Measurements from ENCODE around the gene ENAM. TPM values are rescaled to one million over a fixed set of nuclear protein-coding genes. Genes with fewer than 3 reads are reported as not detected.
"Not testable (repeated sequence)": the region's sequence is repeated elsewhere in the genome, so short reads cannot be mapped to it uniquely, and the experiment has no call there.

The ENAM gene
- total RNA-seq, 4 donors from 2014 or later, result 0.20 to 9.2 (median 2.8) TPM

- in situ Hi-C loops (cut with MboI; ENCODE audit: low sequenced_read_pairs in 4 of 4) (loop anchor here in 3 of 4 donors (25.0 kb wide), 2 partner anchors 330 to 355 kb away; partner anchors contain the start of gene DCK (in 1 of the 3)), intact Hi-C loops (cut with DNase I; ENCODE audit: low total_unique reads) (no loop called here)
- Histone ChIP-seq H3K36me3 (no peaks in the 10 kb centered on the region), H3K27ac (no peak overlapping the region), H3K9me3 (no peaks in the 10 kb centered on the region), H3K4me1 (no peaks in the 10 kb centered on the region), H3K4me3 (no peak overlapping the region), H3K27me3 (no peaks in the 10 kb centered on the region)
- ATAC-seq, result no peak
- TF ChIP-seq POLR2A (IDR thresholded peaks at IDR 0.05), result no peak
- no peak for DNase-seq
Measured at GRCh38 chr4:70657326-70657725, 28.8 kb downstream of the ENAM start.

GRCh38 chr4:70658418-70658817 is 29.9 kb downstream of the ENAM start:
- Histone ChIP-seq H3K36me3 (no peaks in the 10 kb centered on the region), H3K4me1 (no peaks in the 10 kb centered on the region), H3K4me3 (no peak overlapping the region), H3K27me3 (no peaks in the 10 kb centered on the region), H3K27ac (no peak overlapping the region), H3K9me3 (no peaks in the 10 kb centered on the region)
- TF ChIP-seq CTCF (IDR thresholded peaks at IDR 0.05 in 4 of 5, conservative IDR thresholded peaks at IDR 0.05 in 1 of 5) (no peak), POLR2A (IDR thresholded peaks at IDR 0.05) (no peak)
- intact Hi-C loops (cut with DNase I; ENCODE audit: low total_unique reads), result no loop called here
- DNase-seq (no peak), ATAC-seq (no peak)
- in situ Hi-C loops (cut with MboI; ENCODE audit: low sequenced_read_pairs in 4 of 4), result loop anchor here in 3 of 4 donors (25.0 kb wide), 2 partner anchors 329 to 354 kb away; partner anchors contain the start of gene DCK (in 1 of the 3)

DNA sequence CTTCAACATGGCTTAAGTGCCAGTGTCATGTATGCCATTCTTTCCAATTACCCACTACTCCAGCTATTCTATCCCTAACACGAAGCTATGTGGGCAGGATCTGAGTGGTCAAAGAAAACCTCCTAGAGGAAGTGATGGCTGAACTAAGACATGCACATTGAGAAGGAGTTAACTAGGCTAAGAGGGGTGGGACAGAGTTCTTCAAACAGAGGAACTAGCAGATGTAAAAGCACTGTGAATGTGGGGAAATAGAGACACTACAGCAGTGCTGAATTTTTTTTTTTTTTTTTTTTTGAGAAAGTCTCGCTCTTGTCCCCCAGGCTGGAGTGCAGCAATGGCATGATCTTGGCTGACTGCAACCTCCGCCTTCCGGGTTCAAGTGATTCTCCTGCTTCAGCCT is 31.6 kb downstream of the ENAM start:
- Histone ChIP-seq H3K27me3 (no peaks in the 10 kb centered on the region), H3K9me3 (no peaks in the 10 kb centered on the region), H3K27ac (no peak overlapping the region), H3K4me3 (no peak overlapping the region), H3K36me3 (no peaks in the 10 kb centered on the region), H3K4me1 (no peaks in the 10 kb centered on the region)
- in situ Hi-C loops (cut with MboI; ENCODE audit: low sequenced_read_pairs in 4 of 4) (loop anchor here in 3 of 4 donors (25.0 kb wide), 2 partner anchors 327 to 352 kb away; partner anchors contain the start of gene DCK (in 1 of the 3)), intact Hi-C loops (cut with DNase I; ENCODE audit: low total_unique reads) (no loop called here)
- no peak for TF ChIP-seq POLR2A (IDR thresholded peaks at IDR 0.05)
- TF ChIP-seq CTCF (IDR thresholded peaks at IDR 0.05 in 4 of 5, conservative IDR thresholded peaks at IDR 0.05 in 1 of 5), result no peak
- ATAC-seq (no peak), DNase-seq (no peak)

DNA sequence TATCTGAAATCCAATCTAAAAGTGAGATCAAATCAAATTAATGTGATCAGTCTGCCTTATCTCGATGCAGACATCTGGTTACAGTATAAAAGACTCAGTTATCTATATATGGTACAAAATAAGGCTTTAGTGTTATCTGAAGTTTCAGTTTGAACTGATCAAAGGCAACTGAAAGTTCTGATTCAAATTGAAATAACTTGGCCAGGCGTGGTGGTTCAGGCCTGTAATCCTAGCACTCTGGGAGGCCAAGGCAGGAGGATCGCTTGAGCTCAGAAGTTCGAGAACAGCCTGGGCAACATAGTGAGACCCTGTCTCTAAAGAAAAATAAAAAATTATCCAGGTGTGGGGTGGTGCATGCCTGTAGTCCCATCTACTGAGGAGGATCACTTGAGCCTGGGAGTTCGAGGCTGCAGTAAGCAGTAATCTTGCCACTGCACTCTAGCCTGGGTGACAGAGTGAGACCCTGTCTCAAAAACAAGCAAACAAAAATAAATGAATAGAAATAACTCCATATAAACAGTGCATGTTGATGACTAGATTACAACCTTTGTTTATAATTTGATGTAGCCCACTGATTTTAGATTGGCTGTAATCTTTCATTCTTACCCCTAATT is 32.9 kb downstream of the ENAM start:
- H3K4me3 ChIP-seq; H3K36me3 ChIP-seq; intact Hi-C loops (cut with DNase I; ENCODE audit: low total_unique reads); H3K27me3 ChIP-seq; H3K4me1 ChIP-seq; H3K9me3 ChIP-seq; H3K27ac ChIP-seq; ATAC-seq; DNase-seq: not testable (repeated sequence)
- in situ Hi-C loops (cut with MboI; ENCODE audit: low sequenced_read_pairs in 4 of 4), result loop anchor here in 3 of 4 donors (25.0 kb wide), 2 partner anchors 326 to 351 kb away; partner anchors contain the start of gene DCK (in 1 of the 3)

DNA sequence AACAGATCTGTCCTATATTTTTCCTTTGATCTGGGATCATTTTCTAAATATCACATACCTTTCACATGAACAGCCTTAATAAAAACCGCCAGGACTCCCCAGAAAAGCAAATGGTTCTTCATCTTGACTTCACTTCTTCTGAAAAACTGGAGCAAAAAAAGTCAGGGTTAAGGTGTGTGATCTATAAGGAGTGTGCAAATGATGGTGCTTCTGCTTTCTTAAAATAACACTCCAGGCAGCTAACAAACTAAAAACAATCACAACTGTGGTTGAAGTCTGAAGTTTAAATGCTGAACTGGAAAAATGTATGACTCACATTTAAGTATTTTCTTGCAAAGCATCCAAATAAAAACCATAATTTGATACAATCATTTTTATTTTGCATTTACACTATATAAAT is 37.8 kb downstream of the ENAM start, which contains the start of gene JCHAIN:
Gene JCHAIN, minus strand, starts transcription at position 140 of the 400 bp plus-strand sequence. Its CDS starts 18 bp downstream, at position 122.
- DNase-seq (no peak), ATAC-seq (no peak)
- intact Hi-C loops (cut with DNase I; ENCODE audit: low total_unique reads), result no loop called here
- no peaks in the 10 kb centered on the region for H3K9me3 ChIP-seq
- no peak for TF ChIP-seq POLR2A (IDR thresholded peaks at IDR 0.05)
- no peak for TF ChIP-seq CTCF (IDR thresholded peaks at IDR 0.05 in 4 of 5, conservative IDR thresholded peaks at IDR 0.05 in 1 of 5)
- no peak within 1 kb of the TSS for H3K27ac ChIP-seq
- H3K36me3 ChIP-seq, result no peaks in the 10 kb centered on the region
- in situ Hi-C loops (cut with MboI; ENCODE audit: low sequenced_read_pairs in 4 of 4), result loop anchor here in 3 of 4 donors (25.0 kb wide), 2 partner anchors 321 to 346 kb away; partner anchors contain the start of gene DCK (in 1 of the 3)
- no peaks in the 10 kb centered on the region for H3K4me1 ChIP-seq
- H3K4me3 ChIP-seq, result no peak within 1 kb of the TSS
- no peaks in the 10 kb centered on the region for H3K27me3 ChIP-seq
